ENCODE measurements around the gene PTBP3.

DNA sequence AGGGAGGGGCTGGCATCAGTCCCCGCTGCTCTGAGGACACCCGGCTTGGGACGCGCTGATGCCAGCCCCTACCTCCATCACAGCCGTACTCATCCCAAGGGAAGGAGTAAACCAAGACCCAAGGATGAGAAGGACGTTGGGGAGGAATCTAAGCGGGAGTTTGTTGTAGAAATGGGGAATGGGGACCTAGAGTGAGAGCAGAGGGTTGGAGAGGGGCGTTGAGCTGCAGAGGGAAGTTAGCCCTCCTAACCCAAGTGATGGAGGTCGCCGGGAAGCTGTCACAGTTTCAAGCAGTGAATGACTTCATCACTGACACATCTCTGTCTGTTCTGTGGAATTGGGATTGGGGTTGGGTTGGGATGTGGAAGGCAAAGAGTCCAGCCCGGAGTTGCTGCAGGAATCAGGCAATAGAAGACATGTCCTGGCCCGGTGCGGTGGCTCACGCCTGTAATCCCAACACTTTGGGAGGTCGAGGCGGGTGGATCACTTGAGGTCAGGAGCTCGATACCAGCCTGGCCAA lies 157.6 kb downstream of the PTBP3 start:
- TF ChIP-seq RAD21 (IDR thresholded peaks at IDR 0.05; ENCODE audit: low read length) (no peak), MAZ (IDR thresholded peaks at IDR 0.05; ENCODE audit: borderline replicate concordance, low read depth, low read length) (no peak), RFX5 (IDR thresholded peaks at IDR 0.05; ENCODE audit: low read depth, low read length) (no peak), MXI1 (IDR thresholded peaks at IDR 0.05; ENCODE audit: borderline replicate concordance, low read depth, low read length) (no peak), POLR2A (IDR thresholded peaks at IDR 0.05; ENCODE audit: low read depth, low read length) (no peak), RCOR1 (IDR thresholded peaks at IDR 0.05; ENCODE audit: insufficient replicate concordance, low read length) (no peak)
- TF ChIP-seq, protein P1, sequence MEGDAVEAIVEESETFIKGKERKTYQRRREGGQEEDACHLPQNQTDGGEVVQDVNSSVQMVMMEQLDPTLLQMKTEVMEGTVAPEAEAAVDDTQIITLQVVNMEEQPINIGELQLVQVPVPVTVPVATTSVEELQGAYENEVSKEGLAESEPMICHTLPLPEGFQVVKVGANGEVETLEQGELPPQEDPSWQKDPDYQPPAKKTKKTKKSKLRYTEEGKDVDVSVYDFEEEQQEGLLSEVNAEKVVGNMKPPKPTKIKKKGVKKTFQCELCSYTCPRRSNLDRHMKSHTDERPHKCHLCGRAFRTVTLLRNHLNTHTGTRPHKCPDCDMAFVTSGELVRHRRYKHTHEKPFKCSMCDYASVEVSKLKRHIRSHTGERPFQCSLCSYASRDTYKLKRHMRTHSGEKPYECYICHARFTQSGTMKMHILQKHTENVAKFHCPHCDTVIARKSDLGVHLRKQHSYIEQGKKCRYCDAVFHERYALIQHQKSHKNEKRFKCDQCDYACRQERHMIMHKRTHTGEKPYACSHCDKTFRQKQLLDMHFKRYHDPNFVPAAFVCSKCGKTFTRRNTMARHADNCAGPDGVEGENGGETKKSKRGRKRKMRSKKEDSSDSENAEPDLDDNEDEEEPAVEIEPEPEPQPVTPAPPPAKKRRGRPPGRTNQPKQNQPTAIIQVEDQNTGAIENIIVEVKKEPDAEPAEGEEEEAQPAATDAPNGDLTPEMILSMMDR (conservative IDR thresholded peaks at IDR 0.05; ENCODE audit: low read depth, low read length): no peak
- TF ChIP-seq, protein P2, sequence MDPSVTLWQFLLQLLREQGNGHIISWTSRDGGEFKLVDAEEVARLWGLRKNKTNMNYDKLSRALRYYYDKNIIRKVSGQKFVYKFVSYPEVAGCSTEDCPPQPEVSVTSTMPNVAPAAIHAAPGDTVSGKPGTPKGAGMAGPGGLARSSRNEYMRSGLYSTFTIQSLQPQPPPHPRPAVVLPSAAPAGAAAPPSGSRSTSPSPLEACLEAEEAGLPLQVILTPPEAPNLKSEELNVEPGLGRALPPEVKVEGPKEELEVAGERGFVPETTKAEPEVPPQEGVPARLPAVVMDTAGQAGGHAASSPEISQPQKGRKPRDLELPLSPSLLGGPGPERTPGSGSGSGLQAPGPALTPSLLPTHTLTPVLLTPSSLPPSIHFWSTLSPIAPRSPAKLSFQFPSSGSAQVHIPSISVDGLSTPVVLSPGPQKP (IDR thresholded peaks at IDR 0.05; ENCODE audit: borderline replicate concordance, low read depth, low read length): no peak

Measured in IMR-90 (cell line).